Raji (cell line): Measurements from ENCODE around the gene NFIA.

Source experiments
- POLR2A ChIP-seq: IDR thresholded peaks from 2 replicates; pipeline ENCODE4 v1.6.1; 2011; ENCODE audit warnings: low read depth, low read length, control low read depth; ENCODE audit not compliant: insufficient read depth

The NFIA gene

DNA sequence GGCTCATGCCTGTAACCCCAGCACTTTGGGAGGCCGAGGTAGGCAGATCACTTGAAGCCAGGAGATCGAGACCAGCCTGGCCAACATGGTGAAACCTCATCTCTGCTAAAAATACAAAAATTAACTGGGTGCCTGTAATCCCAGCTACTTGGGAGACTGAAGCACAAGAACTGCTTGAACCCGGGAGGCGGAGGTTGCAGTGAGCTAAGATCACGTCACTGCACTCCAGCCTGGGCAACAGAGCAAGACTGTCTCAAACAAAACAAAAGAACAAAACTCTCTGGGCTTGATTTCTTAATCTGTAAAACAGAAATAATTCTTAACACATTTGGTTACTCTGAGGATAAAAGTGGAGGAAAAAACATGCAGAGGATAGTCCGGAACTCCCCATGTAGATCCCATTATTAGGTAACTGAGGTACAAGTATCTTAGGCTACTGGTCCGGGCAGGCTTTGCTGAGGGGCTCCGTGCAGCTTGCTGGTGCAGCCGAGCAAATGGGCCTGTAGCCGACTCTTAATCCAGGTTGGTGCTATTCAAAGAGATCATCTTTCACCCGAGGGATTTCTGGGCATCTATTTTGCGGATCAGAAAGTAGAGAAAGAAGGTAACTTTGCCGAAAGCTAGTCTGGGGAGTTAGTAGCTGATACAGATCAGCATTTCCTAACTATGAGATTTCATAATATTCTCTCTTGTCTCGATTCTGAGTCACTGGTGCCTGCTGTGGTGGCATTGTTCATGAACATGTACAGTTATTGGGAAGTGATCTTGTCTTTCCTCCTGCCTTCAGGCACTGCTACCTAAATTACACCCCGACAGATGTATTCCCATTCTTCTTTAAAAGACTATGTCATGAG is 56.8 kb downstream of the NFIA start:
- no peak for TF ChIP-seq POLR2A

DNA sequence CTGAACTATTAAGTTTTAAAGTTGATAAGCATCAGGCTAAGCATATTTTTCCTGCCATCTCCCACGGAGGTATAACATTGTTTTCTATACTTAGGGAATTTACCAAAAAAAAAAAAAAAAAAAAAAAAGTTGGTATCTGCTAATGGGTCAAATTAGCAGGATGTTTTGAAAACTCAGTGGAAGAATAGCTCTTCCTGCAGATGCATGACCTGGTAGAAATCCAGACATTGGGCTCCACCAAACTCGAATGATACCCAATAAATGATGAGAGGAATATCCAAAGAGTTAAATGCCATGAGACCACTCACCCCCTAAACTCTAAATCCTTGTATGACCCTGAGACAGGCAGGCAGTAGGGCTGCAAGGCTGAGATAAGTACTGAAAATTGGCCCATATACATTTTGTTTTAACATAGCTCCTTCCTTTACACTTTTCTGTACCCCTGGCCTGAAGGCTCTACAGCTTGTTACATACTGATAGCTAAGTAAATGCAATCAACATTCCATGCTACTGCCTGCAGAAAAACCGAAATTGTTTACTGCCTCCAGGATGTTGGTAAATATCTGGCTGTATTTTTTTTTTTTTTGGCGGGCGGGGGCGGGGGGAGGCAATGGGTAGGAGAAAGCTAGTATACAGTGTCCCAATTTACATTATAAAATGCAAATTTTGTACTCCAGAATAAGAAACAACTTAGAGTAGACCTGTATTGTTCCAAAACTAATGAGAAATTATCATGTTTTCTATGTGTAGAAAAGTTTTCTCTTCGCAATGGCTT is 57.6 kb downstream of the NFIA start:
- no peak for TF ChIP-seq POLR2A

- TF ChIP-seq POLR2A, result no peak
Measured at GRCh38 chr1:61140778-61141177, 58.4 kb downstream of the NFIA start.

DNA sequence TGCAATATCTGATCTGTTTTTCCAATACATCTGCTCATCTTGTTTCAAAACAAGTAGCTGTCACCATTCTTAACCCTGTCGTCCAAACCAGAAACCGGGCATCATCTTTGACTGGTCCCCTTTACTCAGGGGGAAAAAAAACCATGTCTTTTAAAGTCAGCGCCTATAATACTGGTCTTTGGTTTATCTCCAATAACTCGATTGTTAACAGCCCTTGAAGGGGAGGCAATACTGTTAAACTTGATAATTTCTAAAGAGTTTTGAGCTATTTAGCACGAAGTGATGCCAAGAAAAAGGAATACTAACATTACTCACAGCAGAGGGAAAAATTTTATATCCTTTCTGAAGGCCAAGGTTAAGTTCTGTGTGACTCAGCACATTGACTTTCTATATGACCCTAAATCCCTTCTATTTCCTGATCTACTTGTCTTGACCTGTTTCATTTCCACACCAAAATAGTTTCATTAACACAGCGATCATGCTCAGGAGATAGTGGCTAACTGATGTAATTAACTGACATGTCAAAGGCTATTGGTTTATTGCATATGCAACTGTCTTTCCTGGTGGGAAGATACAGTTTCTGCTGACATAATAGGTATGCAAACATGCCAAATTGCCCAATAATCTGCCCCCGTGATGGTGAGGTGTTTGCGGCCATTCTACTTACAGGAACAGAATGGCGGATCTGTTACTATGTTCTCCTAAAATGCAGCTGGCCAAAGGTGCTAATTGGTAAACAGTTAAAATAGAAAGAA is 59.1 kb downstream of the NFIA start:
- TF ChIP-seq POLR2A, result no peak

- no peak for TF ChIP-seq POLR2A
Measured at GRCh38 chr1:61142043-61142440, 59.7 kb downstream of the NFIA start.

- no peak for TF ChIP-seq POLR2A
Measured at GRCh38 chr1:61142726-61143500, 60.6 kb downstream of the NFIA start.

GRCh38 chr1:61143821-61144424 is 61.6 kb downstream of the NFIA start:
- no peak for TF ChIP-seq POLR2A

- no peak for TF ChIP-seq POLR2A
Measured at GRCh38 chr1:61149010-61149860, 66.9 kb downstream of the NFIA start.

DNA sequence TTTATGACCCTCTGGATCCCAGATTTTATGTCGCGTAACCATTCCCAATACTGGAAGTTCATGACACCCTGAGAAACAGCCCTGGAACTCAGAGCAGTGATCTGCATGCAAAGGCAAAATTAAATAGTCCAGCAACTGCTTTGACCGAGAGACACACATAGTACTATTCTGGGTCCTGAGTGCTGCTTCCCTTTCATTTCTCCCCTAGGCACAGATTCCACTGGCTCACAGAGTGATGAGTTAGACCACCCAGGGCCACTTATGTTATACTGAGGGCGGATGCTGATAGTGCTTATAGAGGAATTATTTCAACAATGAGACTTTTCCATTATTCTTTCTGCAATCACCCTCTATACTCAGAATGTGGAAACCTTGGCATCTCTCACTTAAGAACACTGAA is 69.2 kb downstream of the NFIA start:
- no peak for TF ChIP-seq POLR2A

GRCh38 chr1:61152066-61152465 is 69.7 kb downstream of the NFIA start:
- no peak for TF ChIP-seq POLR2A

DNA sequence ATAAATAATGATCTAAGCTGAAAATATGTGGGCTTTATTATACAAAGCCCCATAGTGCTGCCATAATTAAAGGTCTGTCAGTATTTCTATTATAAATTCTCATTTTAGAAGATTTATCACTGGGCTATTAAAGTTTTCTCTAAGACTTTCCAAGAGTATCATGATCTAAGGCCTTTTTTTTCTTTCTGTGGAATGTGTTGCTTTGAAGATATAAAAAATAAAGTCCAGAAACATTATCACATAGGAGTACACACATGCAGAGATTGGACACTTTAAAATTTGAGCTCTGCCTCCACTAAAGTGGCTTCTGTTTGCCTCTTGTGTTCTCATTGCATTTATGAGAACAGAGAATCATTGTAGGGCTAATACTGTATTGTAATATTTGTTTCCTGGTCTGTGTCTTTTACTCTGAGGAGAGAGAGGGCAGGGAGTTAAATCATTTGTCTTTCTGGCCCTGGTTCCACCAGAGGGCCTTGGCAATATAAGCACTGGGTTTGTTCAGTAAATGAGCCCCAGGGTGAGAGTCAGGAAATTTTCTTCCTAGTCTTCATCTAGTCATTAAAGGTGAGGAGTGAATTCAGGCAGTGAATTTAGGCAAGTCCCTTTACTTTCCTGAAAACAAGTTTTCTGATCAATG is 70.2 kb downstream of the NFIA start:
- no peak for TF ChIP-seq POLR2A

DNA sequence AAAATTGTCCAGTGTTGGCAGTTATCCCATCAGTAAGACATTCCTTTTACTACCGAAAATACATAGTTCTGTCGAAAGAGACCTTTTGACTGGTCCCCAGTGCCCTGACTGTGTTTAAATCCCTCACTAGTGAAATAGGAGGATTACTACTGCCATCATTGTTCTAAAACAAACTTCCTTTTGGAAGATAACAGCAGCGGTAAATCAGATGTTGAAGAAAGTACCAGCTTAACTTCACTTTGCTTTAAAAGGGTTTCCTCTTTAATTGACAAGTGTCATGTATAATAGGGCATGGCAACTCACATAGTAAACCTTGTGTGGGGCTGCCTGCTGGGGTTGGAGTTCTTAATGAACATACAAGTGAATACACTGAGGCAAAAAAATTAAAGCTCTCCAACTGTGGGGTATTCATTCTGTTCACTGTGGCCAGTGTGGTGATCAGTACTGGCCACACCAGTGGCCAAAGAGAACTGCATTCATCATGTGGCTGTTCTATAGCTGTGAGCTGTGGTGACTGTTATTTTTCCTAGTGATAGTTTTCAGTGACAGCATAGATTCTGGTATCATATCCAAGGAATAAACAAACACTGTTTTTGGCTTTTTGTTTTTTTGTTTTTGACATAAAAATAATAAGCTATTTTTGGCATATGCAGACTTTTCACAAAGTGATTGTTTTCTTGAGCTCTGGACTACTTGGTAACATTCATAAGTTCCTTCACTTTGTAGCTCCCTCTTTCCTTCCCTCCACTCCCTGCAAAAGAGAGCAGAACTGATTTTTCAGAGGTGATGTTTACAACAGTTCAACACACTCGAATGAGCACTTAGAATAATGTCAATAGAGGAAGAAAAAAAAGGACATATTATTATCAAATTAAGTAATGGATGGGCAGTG is 74.5 kb downstream of the NFIA start:
- TF ChIP-seq POLR2A, result no peak
